ENCODE results near the gene ADD1.

Gene ADD1, protein sequence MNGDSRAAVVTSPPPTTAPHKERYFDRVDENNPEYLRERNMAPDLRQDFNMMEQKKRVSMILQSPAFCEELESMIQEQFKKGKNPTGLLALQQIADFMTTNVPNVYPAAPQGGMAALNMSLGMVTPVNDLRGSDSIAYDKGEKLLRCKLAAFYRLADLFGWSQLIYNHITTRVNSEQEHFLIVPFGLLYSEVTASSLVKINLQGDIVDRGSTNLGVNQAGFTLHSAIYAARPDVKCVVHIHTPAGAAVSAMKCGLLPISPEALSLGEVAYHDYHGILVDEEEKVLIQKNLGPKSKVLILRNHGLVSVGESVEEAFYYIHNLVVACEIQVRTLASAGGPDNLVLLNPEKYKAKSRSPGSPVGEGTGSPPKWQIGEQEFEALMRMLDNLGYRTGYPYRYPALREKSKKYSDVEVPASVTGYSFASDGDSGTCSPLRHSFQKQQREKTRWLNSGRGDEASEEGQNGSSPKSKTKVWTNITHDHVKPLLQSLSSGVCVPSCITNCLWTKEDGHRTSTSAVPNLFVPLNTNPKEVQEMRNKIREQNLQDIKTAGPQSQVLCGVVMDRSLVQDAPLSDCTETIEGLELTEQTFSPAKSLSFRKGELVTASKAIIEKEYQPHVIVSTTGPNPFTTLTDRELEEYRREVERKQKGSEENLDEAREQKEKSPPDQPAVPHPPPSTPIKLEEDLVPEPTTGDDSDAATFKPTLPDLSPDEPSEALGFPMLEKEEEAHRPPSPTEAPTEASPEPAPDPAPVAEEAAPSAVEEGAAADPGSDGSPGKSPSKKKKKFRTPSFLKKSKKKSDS

DNA sequence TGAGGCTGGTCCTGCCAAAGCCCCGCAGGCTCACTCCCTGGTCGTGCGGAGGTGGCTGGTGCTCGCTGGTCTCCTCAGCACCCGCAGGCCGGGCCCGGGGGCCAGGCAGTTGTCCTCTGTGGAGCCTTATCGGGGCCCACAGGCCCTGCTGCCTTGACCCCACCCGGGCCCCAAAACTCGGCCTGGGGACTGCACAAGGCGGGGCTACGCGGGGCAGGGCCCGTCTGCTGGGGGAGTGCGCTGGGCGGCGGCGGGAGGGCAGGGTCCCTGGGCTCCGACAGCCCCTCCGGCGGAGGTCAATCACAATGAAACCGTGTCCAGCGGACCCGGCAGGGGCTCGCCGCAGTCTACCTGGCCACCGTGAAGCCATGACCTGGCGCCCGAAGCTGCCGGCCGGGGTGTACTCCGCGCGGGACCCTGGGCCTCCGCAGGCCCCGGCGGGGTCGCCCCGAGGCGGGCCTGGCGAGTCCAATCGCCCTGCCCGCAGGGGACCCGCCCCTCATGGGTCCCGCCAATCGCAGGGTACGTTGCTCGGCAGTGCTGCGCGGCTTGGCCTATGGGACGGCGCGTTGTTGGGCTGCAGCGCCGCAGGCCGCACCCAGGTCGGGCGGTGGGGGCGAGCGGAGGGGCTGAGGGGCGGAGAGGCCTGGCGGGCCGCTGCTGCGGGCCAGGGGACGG lies at the start of gene ADD1:
Gene ADD1 (plus strand): TSS at position 582 of the 678 bp plus-strand sequence. CDS start 32,072 bp downstream, outside the sequence.
- TF ChIP-seq, protein P1, sequence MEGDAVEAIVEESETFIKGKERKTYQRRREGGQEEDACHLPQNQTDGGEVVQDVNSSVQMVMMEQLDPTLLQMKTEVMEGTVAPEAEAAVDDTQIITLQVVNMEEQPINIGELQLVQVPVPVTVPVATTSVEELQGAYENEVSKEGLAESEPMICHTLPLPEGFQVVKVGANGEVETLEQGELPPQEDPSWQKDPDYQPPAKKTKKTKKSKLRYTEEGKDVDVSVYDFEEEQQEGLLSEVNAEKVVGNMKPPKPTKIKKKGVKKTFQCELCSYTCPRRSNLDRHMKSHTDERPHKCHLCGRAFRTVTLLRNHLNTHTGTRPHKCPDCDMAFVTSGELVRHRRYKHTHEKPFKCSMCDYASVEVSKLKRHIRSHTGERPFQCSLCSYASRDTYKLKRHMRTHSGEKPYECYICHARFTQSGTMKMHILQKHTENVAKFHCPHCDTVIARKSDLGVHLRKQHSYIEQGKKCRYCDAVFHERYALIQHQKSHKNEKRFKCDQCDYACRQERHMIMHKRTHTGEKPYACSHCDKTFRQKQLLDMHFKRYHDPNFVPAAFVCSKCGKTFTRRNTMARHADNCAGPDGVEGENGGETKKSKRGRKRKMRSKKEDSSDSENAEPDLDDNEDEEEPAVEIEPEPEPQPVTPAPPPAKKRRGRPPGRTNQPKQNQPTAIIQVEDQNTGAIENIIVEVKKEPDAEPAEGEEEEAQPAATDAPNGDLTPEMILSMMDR (IDR thresholded peaks at IDR 0.05; ENCODE audit: insufficient read depth, missing control alignments), result no peak
- FAIRE-seq (no peak), DNase-seq (ENCODE audit: insufficient read length, low spot score) (peak; percentile 98)

DNA sequence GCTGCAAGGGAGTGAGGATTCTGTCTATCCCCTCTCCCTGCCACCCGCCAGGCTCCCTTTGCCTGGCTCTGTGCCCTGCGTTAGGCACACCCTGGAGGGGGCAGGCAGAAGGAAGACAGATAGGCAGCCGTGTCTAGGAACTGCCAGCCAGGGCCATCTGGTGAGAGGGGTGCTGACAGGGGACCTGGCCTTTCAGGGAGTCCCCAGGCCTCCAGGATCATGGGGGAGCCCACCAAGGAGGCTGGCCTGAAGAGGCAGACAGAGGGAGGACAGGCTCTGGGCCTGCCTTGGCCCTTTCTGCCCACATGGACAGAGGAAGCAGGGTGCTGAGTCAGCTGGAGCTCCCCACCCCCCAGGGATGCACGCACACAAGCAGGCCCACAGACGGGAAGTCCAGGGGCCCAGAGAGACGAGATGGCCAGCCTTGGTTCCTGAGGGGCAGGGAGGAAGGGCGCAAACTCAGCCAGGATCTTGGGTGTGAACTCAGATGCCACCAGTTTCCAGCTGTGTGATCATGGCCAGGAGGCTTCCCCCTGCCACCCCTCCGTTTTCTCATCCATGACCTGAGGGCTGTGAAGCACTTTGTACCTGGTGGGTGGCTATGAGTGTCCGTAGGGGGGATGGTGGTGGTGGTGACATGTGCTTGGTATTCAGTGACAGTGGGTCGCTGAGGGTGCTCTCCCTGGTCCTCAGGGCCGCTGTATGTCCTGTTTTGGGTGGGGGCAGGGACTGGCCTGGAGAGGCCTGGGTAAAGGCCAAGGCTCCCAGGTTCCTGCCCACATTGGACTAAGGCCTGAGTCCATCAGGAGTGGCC lies 49.0 kb upstream of the ADD1 start:
- TF ChIP-seq, protein P1 (IDR thresholded peaks at IDR 0.05; ENCODE audit: insufficient read depth, missing control alignments), result no peak
- no peak for DNase-seq (ENCODE audit: insufficient read length, low spot score)
- no peak for FAIRE-seq

DNA sequence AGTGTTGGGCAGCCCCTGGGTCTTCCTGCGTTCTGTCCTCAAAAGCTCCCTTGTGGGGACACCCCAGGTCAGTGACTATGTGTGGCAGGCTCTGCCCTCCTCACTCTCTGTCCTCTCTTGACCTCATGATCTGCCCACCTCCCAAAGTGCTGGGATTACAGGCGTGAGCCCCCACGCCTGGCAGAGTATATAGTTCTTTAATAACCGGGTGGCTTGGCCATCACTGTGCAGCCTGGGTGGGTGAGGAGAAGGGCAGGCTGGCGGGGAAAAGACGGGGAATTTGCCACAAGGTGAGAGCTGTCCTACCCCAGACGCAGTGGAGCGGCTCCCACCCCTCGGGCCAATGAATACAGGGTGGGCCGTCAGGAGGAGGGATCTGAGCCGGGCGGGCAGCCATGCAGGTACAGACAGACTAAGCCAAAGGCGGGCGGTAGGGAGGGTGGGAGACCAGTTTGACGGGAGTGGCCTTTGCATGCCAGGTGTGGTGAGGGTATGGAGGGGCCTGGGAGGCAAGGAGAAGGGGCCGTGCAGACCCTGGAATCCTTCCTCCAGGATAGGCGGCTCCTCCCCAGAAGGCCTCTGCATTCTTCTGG lies 48.2 kb upstream of the ADD1 start:
- DNase-seq (ENCODE audit: insufficient read length, low spot score), result no peak
- TF ChIP-seq, protein P1 (IDR thresholded peaks at IDR 0.05; ENCODE audit: insufficient read depth, missing control alignments), result no peak
- FAIRE-seq, result no peak

DNA sequence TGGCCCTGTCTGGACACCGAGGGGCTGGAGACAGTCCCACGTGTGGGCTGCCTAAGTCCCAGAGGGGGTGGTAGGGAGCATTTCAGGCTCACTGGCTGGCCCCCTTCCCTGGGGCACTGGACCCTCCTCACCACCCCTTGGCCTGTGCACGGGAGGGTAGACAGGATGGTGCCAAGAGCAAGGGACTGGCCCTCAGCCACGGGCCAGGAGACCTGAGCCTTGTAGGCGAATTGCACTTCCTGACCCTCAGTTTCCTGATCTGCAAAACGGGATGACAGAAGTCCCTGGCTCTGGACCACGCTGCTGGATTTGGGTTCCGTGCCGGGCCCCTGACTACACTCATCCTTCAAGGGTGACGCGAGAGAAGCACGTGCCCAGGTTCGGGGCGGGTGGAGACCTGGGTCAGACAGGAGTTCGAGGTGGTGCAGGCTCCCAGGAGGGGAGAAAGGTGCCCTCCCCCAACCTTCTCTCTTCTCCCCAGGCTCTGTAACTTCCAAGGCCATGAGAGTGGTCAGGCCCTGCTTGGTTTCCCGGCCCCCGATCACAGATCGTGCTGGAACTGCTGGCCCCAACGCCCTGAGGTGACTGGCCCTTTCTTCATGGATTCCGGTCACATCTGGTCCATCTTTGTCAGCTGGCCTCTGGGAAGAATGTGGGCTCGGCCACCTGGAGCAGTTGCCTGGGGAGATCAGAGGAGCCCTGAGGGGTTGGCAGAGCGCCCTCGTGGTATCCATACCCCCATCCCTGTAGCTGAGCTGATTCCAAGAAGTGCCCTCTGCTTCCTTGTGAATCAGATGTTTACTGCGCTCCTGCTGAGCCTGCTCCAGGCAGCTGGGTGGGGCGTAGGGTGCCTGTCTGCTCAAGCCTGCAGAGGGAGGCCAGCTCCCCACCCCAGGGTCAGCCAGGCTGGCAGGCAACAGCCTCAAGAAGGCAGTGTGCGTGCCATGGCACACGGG lies 47.5 kb upstream of the ADD1 start:
- DNase-seq (ENCODE audit: insufficient read length, low spot score) (no peak), FAIRE-seq (no peak)
- TF ChIP-seq, protein P1 (IDR thresholded peaks at IDR 0.05; ENCODE audit: insufficient read depth, missing control alignments), result no peak

DNA sequence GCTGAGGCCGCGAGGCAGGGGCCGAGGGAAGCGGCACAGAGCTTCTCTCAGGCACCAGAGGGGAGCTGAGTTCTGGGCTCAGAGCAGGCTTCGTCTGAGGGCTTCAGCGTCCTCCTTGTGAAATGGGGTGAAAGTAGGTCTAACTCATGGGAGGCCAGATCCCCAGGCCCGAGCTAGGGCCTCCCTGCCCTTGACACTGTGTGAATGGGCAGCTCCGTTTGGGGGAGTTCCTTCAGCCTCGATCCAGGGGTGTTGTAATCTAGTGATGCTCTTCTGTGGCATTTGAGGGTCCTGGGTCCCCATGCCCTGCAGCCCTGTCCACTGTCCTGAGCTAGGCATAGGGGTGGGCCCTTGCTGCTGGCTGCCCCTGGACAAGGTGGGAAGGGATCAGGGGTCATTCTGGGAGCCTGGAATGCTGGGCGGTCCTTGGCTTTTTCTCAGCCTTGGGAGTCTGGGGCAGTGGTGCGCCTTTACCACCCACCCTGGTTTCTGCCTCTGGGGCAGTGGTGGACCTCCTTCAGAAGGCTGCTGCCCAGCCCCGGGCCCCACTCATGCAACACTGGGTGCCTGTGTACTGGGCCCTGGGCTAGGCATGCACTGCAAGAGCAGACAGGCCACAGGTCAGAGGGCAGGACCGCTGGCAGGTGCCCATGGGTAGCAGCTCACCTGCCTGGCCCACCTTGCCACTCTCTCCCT lies 46.6 kb upstream of the ADD1 start:
- TF ChIP-seq, protein P1 (IDR thresholded peaks at IDR 0.05; ENCODE audit: insufficient read depth, missing control alignments), result no peak
- DNase-seq (ENCODE audit: insufficient read length, low spot score) (no peak), FAIRE-seq (no peak)
